ENCODE measurements around the gene SDK1. TPM values are rescaled to one million over a fixed set of nuclear protein-coding genes. Genes with fewer than 3 reads are reported as not detected.
"Not testable (repeated sequence)": the region's sequence is repeated elsewhere in the genome, so short reads cannot be mapped to it uniquely, and the experiment has no call there.

Gene SDK1
- total RNA-seq, 1 donor from 2014 or later = 3.9 TPM

DNA sequence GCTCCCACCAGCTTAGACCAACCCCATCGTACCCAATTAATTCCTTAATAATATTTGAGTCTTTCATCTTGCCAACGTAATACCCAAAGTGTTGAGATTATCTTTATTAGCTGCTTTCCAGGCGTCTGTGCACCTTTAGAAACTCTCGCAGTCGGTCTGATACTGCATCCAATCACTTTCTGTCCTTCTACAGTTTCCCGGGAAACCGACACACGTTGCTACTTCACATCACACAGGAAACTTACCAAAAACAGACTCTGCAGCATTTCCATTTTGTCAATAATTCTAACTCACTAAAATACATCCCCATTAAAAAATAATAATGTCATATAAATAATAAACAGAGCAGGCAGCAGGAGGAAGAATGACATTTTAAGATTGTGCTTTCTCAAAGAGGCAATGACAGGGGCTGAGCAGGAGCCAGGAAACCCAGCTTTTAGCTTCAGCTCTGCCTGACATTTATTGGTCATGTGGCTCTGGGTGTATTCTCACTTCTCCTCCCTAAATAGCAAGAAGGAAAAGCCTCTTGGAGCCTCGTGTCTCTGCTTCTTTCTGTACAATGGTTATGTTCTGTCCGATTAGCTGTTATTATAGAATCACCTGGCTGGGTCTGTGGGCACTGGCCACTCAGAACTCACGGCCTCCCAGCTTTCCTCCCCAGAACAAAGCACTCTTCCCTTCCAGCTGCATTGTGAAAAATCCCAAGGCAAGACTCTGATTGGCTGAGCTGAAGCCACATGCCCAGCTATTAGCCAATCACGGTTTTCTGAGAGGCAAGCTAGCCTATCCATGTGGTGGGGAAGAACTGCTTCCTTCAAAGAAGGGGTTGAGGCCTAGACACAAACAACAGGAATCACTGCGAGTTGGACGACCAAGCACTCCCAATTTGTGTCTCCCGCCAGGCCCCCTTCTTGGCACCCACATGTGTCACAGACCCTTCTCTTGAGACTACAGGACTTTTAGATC, 956.4 kb downstream of the SDK1 start:
- H3K36me3 ChIP-seq (ENCODE audit: control insufficient read depth, insufficient read depth, low read length) = no peaks in the 10 kb centered on the region
- no peaks in the 10 kb centered on the region for H3K27me3 ChIP-seq (ENCODE audit: control insufficient read depth, insufficient read depth, low read length)
- no peak for DNase-seq (ENCODE audit: low read depth)
- TF ChIP-seq, protein P1, sequence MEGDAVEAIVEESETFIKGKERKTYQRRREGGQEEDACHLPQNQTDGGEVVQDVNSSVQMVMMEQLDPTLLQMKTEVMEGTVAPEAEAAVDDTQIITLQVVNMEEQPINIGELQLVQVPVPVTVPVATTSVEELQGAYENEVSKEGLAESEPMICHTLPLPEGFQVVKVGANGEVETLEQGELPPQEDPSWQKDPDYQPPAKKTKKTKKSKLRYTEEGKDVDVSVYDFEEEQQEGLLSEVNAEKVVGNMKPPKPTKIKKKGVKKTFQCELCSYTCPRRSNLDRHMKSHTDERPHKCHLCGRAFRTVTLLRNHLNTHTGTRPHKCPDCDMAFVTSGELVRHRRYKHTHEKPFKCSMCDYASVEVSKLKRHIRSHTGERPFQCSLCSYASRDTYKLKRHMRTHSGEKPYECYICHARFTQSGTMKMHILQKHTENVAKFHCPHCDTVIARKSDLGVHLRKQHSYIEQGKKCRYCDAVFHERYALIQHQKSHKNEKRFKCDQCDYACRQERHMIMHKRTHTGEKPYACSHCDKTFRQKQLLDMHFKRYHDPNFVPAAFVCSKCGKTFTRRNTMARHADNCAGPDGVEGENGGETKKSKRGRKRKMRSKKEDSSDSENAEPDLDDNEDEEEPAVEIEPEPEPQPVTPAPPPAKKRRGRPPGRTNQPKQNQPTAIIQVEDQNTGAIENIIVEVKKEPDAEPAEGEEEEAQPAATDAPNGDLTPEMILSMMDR (IDR thresholded peaks at IDR 0.05; ENCODE audit: insufficient read depth, low read length, poor library complexity, severe bottlenecking) = no peak
- no peak overlapping the region for H3K4me3 ChIP-seq (ENCODE audit: low read depth, low read length)

DNA sequence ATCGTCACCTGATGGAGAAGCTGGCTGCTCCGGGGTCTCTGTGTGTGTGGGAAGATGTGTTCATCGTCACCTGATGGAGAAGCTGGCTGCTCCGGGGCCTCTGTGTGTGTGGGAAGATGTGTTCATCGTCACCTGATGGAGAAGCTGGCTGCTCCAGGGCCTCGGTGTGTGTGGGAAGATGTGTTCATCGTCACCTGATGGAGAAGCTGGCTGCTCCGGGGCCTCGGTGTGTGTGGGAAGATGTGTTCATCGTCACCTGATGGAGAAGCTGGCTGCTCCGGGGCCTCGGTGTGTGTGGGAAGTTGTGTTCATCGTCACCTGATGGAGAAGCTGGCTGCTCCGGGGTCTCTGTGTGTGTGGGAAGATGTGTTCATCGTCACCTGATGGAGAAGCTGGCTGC, 959.1 kb downstream of the SDK1 start:
- H3K4me3 ChIP-seq (ENCODE audit: low read depth, low read length); H3K36me3 ChIP-seq (ENCODE audit: control insufficient read depth, insufficient read depth, low read length); H3K27me3 ChIP-seq (ENCODE audit: control insufficient read depth, insufficient read depth, low read length); DNase-seq (ENCODE audit: low read depth): not testable (repeated sequence)

DNA sequence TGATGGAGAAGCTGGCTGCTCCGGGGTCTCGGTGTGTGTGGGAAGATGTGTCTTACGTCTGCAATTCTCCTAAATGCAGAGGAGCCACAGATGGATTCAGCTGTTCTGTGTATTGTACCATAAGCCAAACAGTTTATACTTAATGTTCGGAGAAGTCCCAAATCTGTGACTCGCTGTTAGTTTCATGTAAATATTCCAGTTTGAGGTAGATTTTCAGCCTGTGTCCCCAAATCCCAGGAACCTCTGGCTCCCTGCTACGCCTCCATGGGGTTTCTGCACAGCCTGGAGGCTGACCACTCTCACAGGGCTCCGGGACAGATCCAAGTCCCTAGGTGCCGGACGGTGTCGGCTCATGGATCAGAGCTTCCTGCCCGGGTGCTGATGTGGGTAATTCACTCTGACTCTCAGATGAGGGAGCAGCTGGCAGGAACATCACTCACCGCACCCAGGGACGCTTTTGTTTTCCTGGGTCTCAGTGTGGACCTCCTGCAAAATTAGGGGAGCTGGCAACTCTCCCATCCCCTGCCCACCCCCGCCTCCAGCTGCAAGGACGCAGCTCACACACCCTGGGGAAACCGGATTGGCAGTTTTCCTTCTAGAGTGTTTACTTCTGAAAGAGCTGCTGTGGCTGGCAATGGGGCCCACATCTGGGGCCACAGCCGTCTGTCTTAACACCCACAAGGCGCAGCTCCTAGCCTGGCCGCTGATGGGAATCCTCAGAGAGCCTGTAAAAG, 960.0 kb downstream of the SDK1 start:
- H3K36me3 ChIP-seq (ENCODE audit: control insufficient read depth, insufficient read depth, low read length) = no peaks in the 10 kb centered on the region
- TF ChIP-seq, protein P1 (IDR thresholded peaks at IDR 0.05; ENCODE audit: insufficient read depth, low read length, poor library complexity, severe bottlenecking) = no peak
- no peak overlapping the region for H3K4me3 ChIP-seq (ENCODE audit: low read depth, low read length)
- DNase-seq (ENCODE audit: low read depth) = no peak
- H3K27me3 ChIP-seq (ENCODE audit: control insufficient read depth, insufficient read depth, low read length) = peaks cover 11% of the 10 kb centered on the region

DNA sequence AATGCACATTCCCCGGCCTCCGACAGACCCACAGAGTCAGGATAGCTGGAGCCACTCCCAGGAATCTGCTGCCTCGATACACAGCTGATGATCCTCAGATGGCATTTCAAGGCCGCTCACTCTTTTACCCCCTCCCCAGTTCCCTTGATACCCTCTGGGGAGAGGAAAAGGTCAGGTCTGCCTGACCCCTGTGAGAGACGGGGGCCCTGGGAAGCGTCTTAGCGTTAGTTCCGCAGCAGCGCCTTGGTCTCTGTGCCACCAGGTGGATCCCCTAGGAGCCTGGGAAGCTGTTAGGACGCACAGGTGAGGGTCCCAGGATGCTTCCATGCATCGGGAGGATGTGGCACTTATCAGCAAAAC, 960.5 kb downstream of the SDK1 start:
- Histone ChIP-seq H3K36me3 (ENCODE audit: control insufficient read depth, insufficient read depth, low read length) (no peaks in the 10 kb centered on the region), H3K4me3 (ENCODE audit: low read depth, low read length) (no peak overlapping the region), H3K27me3 (ENCODE audit: control insufficient read depth, insufficient read depth, low read length) (peaks cover 12% of the 10 kb centered on the region)
- DNase-seq (ENCODE audit: low read depth) = no peak
- TF ChIP-seq, protein P1 (IDR thresholded peaks at IDR 0.05; ENCODE audit: insufficient read depth, low read length, poor library complexity, severe bottlenecking) = no peak

DNA sequence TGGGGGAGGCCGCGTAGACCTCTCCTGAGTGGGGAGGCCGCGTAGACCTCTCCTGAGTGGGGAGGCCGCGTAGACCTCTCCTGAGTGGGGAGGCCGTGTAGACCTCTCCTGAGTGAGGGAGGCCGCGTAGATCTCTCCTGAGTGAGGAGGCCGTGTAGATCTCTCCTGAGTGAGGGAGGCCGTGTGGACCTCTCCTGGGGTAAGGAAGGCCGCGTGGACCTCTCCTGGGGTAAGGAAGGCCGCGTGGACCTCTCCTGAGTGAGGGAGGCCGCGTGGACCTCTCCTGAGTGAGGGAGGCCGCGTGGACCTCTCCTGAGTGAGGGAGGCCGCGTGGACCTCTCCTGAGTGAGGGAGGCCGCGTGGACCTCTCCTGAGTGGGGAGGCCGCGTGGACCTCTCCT, 963.2 kb downstream of the SDK1 start:
- H3K4me3 ChIP-seq (ENCODE audit: low read depth, low read length); DNase-seq (ENCODE audit: low read depth); H3K36me3 ChIP-seq (ENCODE audit: control insufficient read depth, insufficient read depth, low read length): not testable (repeated sequence)
- H3K27me3 ChIP-seq (ENCODE audit: control insufficient read depth, insufficient read depth, low read length) = peaks cover 16% of the 10 kb centered on the region

DNA sequence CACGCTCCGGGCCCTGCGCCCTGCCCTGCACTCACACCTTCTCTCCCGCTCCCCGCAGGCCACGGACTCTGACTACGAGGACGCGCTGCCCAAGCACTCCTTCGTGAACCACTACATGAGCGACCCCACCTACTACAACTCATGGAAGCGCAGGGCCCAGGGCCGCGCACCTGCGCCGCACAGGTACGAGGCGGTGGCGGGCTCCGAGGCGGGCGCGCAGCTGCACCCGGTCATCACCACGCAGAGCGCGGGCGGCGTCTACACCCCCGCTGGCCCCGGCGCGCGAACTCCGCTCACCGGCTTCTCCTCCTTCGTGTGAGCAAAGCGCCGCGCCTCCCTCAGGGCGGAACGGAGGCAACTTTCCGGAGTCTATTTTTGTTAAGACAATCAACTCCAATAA, 964.0 kb downstream of the SDK1 start:
- no peak overlapping the region for H3K4me3 ChIP-seq (ENCODE audit: low read depth, low read length)
- TF ChIP-seq, protein P1 (IDR thresholded peaks at IDR 0.05; ENCODE audit: insufficient read depth, low read length, poor library complexity, severe bottlenecking) = no peak

More for the DNA sequence above, 964.0 kb downstream of the SDK1 start:
- H3K36me3 ChIP-seq (ENCODE audit: control insufficient read depth, insufficient read depth, low read length) = no peaks in the 10 kb centered on the region
- no peak for DNase-seq (ENCODE audit: low read depth)
- H3K27me3 ChIP-seq (ENCODE audit: control insufficient read depth, insufficient read depth, low read length) = peaks cover 16% of the 10 kb centered on the region

All from kidney epithelial cell (primary cell).